Lung (tissue), 12 donors: Measurements from ENCODE around the gene MSL1. TPM values are rescaled to one million over a fixed set of nuclear protein-coding genes. Genes with fewer than 3 reads are reported as not detected.

ENCODE experiments used
- ATAC-seq: fragments of 200-7000 bp; cut with Tn5 transposase; one replicate; pipeline ENCODE4 v1.9.1; 2020; ENCODE audit warnings: moderate number of reproducible peaks; ENCODE audit not compliant: insufficient read depth, low FRiP score
- DNase-seq, 3 donors: peaks; one replicate each; pipeline ENCODE4 v3.0.0-alpha.2; 2013 to 2017
- H3K27ac ChIP-seq, 2 donors: one replicate each; pipeline ENCODE4 v1.5.1; 2013; ENCODE audit warnings: mild to moderate bottlenecking in 2 of 2, moderate library complexity in 2 of 2, control low read depth in 1 of 2, inconsistent platforms in 1 of 2, low read depth in 1 of 2, low read length in 1 of 2
- H3K27me3 ChIP-seq, 3 donors: one replicate each; pipeline ENCODE4 v1.5.1; 2013; ENCODE audit warnings: low read length in 2 of 3; ENCODE audit not compliant: control insufficient read depth in 3 of 3, insufficient read depth in 3 of 3
- H3K36me3 ChIP-seq, 4 donors: one replicate each; pipeline ENCODE4 v1.5.1; 2013; ENCODE audit warnings: low read length in 4 of 4, mild to moderate bottlenecking in 1 of 4, moderate library complexity in 1 of 4; ENCODE audit not compliant: control insufficient read depth in 4 of 4, insufficient read depth in 4 of 4
- H3K4me1 ChIP-seq, 5 donors: one replicate each; pipeline ENCODE4 v1.5.1; 2013; ENCODE audit warnings: low read length in 5 of 5, mild to moderate bottlenecking in 2 of 5, moderate library complexity in 1 of 5; ENCODE audit not compliant: control insufficient read depth in 5 of 5, insufficient read depth in 5 of 5
- H3K4me3 ChIP-seq: one replicate; pipeline ENCODE4 v1.5.1; 2013; ENCODE audit warnings: mild to moderate bottlenecking, control low read depth, moderate library complexity
- H3K9ac ChIP-seq, 2 donors: one replicate each; pipeline ENCODE4 v1.5.1; 2013; ENCODE audit warnings: low read length in 2 of 2, control low read depth in 1 of 2; ENCODE audit not compliant: insufficient read depth in 1 of 2
- H3K9me3 ChIP-seq, 4 donors: one replicate each; pipeline ENCODE4 v1.5.1; 2013; ENCODE audit warnings: low read length in 3 of 4, mild to moderate bottlenecking in 1 of 4, moderate library complexity in 1 of 4; ENCODE audit not compliant: control insufficient read depth in 4 of 4, insufficient read depth in 3 of 4
- WGBS, 2 donors: extraction: QIAGEN DNeasy Blood & Tissue Kit; methylation state at CpG; one replicate each; pipeline ENCODE4 v1.1.7; 2013; 5-methylcytosine and 5-hydroxymethylcytosine counted together
- polyA plus RNA-seq, 2 donors: library from polyadenylated mRNA; stranded (reverse); fragments of 200-250 nt; gene quantifications; one replicate each; pipeline ENCODE4 v1.2.1, GENCODE V29; 2013
- total RNA-seq, 2 donors: library from RNA; depleted of rRNA in 1 of 2; stranded (reverse); fragments of >200 nt in 1 of 2; gene quantifications; one replicate each; pipeline ENCODE4 v1.2.1, GENCODE V29; 2014 to 2021
- TF ChIP-seq, protein P1 (sequence below): IDR thresholded peaks from 2 replicates; pipeline ENCODE4 v1.5.1; 2012; ENCODE audit warnings: mild to moderate bottlenecking; ENCODE audit errors: control extremely low read depth, extremely low read depth
- donor health status: control.
- donor health status: control.
- donor health status: Bipolar disorder and iron deficiency.
- donor health status: healthy.
- donor health status: DM: yes; HTN: yes; CAD: no.

The MSL1 gene
- total and polyA plus RNA-seq, 4 donors, result 73.2 to 111 (median 84.7) TPM

DNA sequence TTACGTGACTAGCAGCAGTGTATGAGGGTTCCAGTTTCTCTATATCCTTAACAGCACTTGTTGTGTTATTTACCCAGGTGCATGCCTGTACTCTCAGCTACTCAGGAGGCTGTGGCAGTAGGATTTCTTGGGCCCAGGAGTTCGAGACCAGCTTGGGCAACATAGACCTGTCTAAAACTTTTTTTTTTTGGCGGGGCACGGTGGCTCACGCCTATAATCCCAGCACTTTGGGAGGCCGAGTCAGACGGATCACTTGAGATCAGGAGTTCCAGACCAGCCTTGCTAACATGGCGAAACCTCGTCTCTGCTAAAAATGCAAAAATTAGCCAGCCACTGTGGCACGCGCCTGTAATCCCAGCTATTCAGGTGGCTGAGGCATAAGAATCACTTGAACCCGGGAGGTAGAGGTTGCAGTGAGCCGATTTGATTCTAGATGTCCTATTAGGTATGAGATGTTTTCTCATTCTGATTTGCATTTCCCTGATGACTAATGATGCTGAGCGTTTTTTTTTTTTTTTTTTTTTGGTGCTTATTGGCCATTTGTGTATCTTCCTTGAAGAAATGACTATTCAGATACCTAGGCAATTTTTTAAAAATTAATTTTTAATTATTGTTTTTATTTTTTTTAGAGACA is 31.9 kb downstream of the MSL1 start:
- no peak for DNase-seq
- Histone ChIP-seq H3K9me3 (no peaks in the 10 kb centered on the region), H3K9ac (no peak overlapping the region), H3K4me3 (no peak overlapping the region), H3K4me1 (peaks cover 0 to 5% (median 3%) of the 10 kb centered on the region in 5 donors), H3K36me3 (peaks cover 10 to 39% (median 25%) of the 10 kb centered on the region in 4 donors), H3K27ac (no peak overlapping the region), H3K27me3 (no peaks in the 10 kb centered on the region)
- no peak for ATAC-seq
- TF ChIP-seq, protein P1, sequence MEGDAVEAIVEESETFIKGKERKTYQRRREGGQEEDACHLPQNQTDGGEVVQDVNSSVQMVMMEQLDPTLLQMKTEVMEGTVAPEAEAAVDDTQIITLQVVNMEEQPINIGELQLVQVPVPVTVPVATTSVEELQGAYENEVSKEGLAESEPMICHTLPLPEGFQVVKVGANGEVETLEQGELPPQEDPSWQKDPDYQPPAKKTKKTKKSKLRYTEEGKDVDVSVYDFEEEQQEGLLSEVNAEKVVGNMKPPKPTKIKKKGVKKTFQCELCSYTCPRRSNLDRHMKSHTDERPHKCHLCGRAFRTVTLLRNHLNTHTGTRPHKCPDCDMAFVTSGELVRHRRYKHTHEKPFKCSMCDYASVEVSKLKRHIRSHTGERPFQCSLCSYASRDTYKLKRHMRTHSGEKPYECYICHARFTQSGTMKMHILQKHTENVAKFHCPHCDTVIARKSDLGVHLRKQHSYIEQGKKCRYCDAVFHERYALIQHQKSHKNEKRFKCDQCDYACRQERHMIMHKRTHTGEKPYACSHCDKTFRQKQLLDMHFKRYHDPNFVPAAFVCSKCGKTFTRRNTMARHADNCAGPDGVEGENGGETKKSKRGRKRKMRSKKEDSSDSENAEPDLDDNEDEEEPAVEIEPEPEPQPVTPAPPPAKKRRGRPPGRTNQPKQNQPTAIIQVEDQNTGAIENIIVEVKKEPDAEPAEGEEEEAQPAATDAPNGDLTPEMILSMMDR, result no peak
- 87 to 91% methylated on average over 14 of the region's 14 CpGs for WGBS, 2 donors

DNA sequence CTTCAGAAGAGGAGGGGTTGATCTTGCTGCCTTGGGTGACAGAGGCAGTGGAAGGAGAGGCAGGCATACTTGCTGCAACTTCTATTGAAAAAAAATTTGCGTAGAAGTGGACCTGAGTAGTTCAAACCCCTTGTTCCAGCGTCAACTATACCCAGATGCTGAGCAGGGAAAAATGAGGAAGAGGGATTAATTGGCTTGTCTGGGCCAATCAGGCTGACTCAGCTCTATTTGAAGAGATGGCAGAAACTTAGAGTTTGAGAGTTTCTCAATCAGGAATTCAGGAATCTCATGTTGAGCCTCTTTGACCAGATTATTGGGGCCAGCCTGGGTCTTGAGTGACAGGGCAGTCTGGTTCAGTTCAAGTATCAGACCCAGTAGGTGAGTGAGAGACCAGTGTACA is 36.2 kb downstream of the MSL1 start:
- ATAC-seq, result no peak
- peak overlapping the region in 1 of 2 donors; percentile 55 for H3K27ac ChIP-seq

DNA sequence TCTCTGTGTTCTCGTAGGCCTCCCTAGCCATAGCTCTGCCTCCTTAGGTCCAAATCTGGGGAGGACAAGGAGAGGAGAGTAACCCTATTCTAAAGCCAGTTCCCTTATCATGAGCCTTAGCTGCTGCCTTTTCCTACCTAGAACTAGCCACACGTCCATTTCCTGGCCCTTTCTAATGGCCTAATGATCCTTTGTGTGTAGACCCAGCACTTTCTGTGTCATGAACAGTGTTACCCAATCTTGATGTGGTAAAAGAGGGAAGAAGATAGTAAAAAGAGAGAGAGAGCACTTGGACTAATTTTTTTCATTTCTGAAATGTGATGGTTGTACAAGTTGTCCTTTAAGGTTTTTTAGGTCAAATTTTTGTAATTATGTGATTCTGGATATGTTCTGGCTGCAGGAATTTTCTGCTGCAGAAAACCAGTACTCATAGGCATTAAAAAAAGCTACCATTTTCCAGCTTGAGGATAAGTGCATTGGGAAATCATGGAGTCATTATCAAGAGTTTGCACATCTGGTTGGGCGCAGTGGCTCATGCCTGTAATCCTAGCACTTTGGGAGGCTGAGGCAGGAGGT is 36.8 kb downstream of the MSL1 start:
- Histone ChIP-seq H3K36me3 (peaks cover 19 to 39% (median 26%) of the 10 kb centered on the region in 4 donors), H3K9ac (no peak overlapping the region), H3K27ac (peak overlapping the region in 1 of 2 donors; percentile 55), H3K27me3 (no peaks in the 10 kb centered on the region), H3K4me1 (peaks cover 0 to 5% (median 2%) of the 10 kb centered on the region in 5 donors), H3K4me3 (no peak overlapping the region), H3K9me3 (no peaks in the 10 kb centered on the region)
- TF ChIP-seq, protein P1, result no peak
- no peak for ATAC-seq
- WGBS, 2 donors, result 60 to 68% methylated on average over 3 of the region's 3 CpGs
- peak in 2 of 3 donors; percentile 38 to 59 for DNase-seq

More for the DNA sequence above, 36.2 kb downstream of the MSL1 start:
- TF ChIP-seq, protein P1, result no peak
- Histone ChIP-seq H3K4me1 (peaks cover 0 to 5% (median 3%) of the 10 kb centered on the region in 5 donors), H3K4me3 (no peak overlapping the region), H3K27me3 (no peaks in the 10 kb centered on the region), H3K9me3 (no peaks in the 10 kb centered on the region), H3K36me3 (peaks cover 18 to 41% (median 22%) of the 10 kb centered on the region in 4 donors), H3K9ac (no peak overlapping the region)
- peak in 1 of 3 donors; percentile 21 for DNase-seq
- WGBS, 2 donors, result 55 to 64% methylated on average over 2 of the region's 2 CpGs
